ENCODE data around the gene ABCA4.
"Not testable (repeated sequence)": the region's sequence is repeated elsewhere in the genome, so short reads cannot be mapped to it uniquely, and the experiment has no call there.

ABCA4 gene

GRCh38 chr1:93979040-93979717 is 141.8 kb downstream of the ABCA4 start:
- no peak for DNase-seq (ENCODE audit: low read depth in 3 of 3)

- no peak for DNase-seq (ENCODE audit: low read depth in 3 of 3)
Observed at GRCh38 chr1:93977598-93977945, 143.4 kb downstream of the ABCA4 start.

- no peak for DNase-seq (ENCODE audit: low read depth in 3 of 3)
Observed at GRCh38 chr1:93976711-93977597, 144.0 kb downstream of the ABCA4 start.

GRCh38 chr1:93976291-93976690 is 144.7 kb downstream of the ABCA4 start:
- no peak for DNase-seq (ENCODE audit: low read depth in 3 of 3)

- DNase-seq (ENCODE audit: low read depth in 3 of 3), result no peak
Observed at GRCh38 chr1:93972341-93972740, 148.6 kb downstream of the ABCA4 start.

- no peak for DNase-seq (ENCODE audit: low read depth in 3 of 3)
Observed at GRCh38 chr1:93969887-93970286, 151.1 kb downstream of the ABCA4 start.

- no peak for DNase-seq (ENCODE audit: low read depth in 3 of 3)
Observed at GRCh38 chr1:93969371-93969770, 151.6 kb downstream of the ABCA4 start.

- no peak for DNase-seq (ENCODE audit: low read depth in 3 of 3)
Observed at GRCh38 chr1:93967306-93967705, 153.6 kb downstream of the ABCA4 start.

GRCh38 chr1:93965888-93966287 is 155.1 kb downstream of the ABCA4 start:
- no peak for DNase-seq (ENCODE audit: low read depth in 3 of 3)

- no peak for DNase-seq (ENCODE audit: low read depth in 3 of 3)
Observed at GRCh38 chr1:93965256-93965655, 155.7 kb downstream of the ABCA4 start.

- DNase-seq (ENCODE audit: low read depth in 3 of 3), result no peak
Observed at GRCh38 chr1:93964777-93965200, 156.2 kb downstream of the ABCA4 start.

- DNase-seq (ENCODE audit: low read depth in 3 of 3), result no peak
Observed at GRCh38 chr1:93964096-93964776, 156.7 kb downstream of the ABCA4 start.

- no peak for DNase-seq (ENCODE audit: low read depth in 3 of 3)
Observed at GRCh38 chr1:93963585-93963984, 157.4 kb downstream of the ABCA4 start.

GRCh38 chr1:93961906-93962305 is 159.0 kb downstream of the ABCA4 start:
- DNase-seq (ENCODE audit: low read depth in 3 of 3), result no peak

- DNase-seq (ENCODE audit: low read depth in 3 of 3), result no peak
Observed at GRCh38 chr1:93961443-93961842, 159.5 kb downstream of the ABCA4 start.

GRCh38 chr1:93960641-93961147 is 160.3 kb downstream of the ABCA4 start:
- no peak for DNase-seq (ENCODE audit: low read depth in 3 of 3)

GRCh38 chr1:93959413-93959812 is 161.5 kb downstream of the ABCA4 start:
- no peak for DNase-seq (ENCODE audit: low read depth in 3 of 3)

- DNase-seq (ENCODE audit: low read depth in 3 of 3), result no peak
Observed at GRCh38 chr1:93958726-93959100, 162.2 kb downstream of the ABCA4 start.

GRCh38 chr1:93958032-93958725 is 162.8 kb downstream of the ABCA4 start:
- DNase-seq (ENCODE audit: low read depth in 3 of 3), result no peak

GRCh38 chr1:93955765-93956164 is 165.2 kb downstream of the ABCA4 start:
- no peak for DNase-seq (ENCODE audit: low read depth in 3 of 3)

- not testable (repeated sequence) for DNase-seq (ENCODE audit: low read depth in 3 of 3)
Observed at GRCh38 chr1:93947002-93947686, 173.8 kb downstream of the ABCA4 start.

Data from stimulated activated CD4-positive, alpha-beta T cell treated with anti-CD3 and anti-CD28 coated beads, TNF-alpha, amount 100 ng/mL, for 24 hours (primary cell).